Neural crest cell (in vitro differentiated cells): ENCODE measurements around the gene ZNF335. TPM values are rescaled to one million over a fixed set of nuclear protein-coding genes. Genes with fewer than 3 reads are reported as not detected.
A peak's percentile ranks its signal among the peaks of the same experiment; 100 is the strongest.

Experiments used
- DNase-seq: peaks from one replicate; pipeline ENCODE4 v3.0.0; 2021; ENCODE audit warnings: low read depth, mixed read lengths, low spot score
- H3K27ac Mint-ChIP-seq: one replicate; pipeline ENCODE4 v1.8.0; 2021; ENCODE audit warnings: mild to moderate bottlenecking, mixed read lengths; ENCODE audit not compliant: unreplicated experiment
- H3K27me3 Mint-ChIP-seq: 2 replicates; pipeline ENCODE4 v1.8.0; 2021; ENCODE audit warnings: low read depth, mild to moderate bottlenecking, mixed read lengths
- H3K36me3 Mint-ChIP-seq: 2 replicates; pipeline ENCODE4 v1.8.0; 2021; ENCODE audit warnings: low read depth, mild to moderate bottlenecking, mixed read lengths
- H3K4me1 Mint-ChIP-seq: 2 replicates; pipeline ENCODE4 v1.8.0; 2021; ENCODE audit warnings: mixed read lengths
- H3K4me3 Mint-ChIP-seq: one replicate; pipeline ENCODE4 v1.8.0; 2021; ENCODE audit warnings: mild to moderate bottlenecking, mixed read lengths
- H3K9me3 Mint-ChIP-seq: 2 replicates; pipeline ENCODE4 v1.8.0; 2021; ENCODE audit warnings: mixed read lengths
- total RNA-seq: library from RNA; stranded (reverse); gene quantifications from 2 replicates; pipeline ENCODE4 v1.2.1, GENCODE V29; 2021
- TF ChIP-seq, protein P1 (sequence below): fragments of 200-600 bp; sonication (generic); conservative IDR thresholded peaks from 2 replicates; pipeline ENCODE4 v1.5.0; 2021; ENCODE audit warnings: antibody characterized with exemption, mild to moderate bottlenecking

The ZNF335 gene
- total RNA-seq, 1 donor from 2014 or later: 24.8 TPM

DNA sequence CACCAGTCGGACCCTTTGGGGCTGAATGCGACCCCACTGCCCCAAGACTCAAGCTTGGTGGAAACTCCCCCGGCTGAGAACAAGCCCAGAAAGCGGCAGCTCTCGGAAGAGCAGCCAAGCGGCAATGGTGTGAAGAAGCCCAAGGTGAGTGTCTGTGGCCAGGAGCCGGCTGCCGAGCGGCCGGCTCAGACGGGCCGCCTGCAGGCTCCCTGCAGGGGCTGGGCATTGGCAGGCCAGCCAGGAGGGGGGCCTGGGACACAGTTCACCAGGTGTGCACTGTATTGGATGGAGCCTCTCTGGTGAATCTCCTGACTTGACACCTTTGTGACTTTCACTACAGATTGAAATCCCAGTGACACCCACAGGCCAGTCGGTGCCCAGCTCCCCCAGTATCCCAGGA, 31.5 kb downstream of the ZNF335 start:
- DNase-seq: no peak

DNA sequence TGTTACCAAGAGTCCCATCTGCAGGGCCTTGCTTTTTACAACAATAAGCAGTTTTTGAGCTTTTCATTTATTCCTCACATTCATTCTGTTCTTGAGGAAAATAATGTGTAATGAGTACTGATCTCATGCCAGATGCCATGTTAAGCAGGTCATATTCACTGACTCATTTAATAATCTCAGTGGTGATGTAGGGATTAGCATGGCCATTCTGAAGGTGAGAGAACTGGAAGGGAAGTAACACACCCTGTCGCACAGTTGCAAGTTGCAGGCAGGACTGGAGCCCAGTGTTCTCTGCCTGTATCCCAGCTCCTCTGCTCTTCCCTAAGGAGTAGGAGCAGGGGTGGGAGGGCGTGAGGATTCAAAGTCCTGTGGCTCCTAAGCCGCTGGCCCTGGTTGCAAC, 31.9 kb downstream of the ZNF335 start:
- no peaks in the 10 kb centered on the region for H3K27me3 Mint-ChIP-seq
- TF ChIP-seq, protein P1, sequence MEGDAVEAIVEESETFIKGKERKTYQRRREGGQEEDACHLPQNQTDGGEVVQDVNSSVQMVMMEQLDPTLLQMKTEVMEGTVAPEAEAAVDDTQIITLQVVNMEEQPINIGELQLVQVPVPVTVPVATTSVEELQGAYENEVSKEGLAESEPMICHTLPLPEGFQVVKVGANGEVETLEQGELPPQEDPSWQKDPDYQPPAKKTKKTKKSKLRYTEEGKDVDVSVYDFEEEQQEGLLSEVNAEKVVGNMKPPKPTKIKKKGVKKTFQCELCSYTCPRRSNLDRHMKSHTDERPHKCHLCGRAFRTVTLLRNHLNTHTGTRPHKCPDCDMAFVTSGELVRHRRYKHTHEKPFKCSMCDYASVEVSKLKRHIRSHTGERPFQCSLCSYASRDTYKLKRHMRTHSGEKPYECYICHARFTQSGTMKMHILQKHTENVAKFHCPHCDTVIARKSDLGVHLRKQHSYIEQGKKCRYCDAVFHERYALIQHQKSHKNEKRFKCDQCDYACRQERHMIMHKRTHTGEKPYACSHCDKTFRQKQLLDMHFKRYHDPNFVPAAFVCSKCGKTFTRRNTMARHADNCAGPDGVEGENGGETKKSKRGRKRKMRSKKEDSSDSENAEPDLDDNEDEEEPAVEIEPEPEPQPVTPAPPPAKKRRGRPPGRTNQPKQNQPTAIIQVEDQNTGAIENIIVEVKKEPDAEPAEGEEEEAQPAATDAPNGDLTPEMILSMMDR: no peak
- no peak for DNase-seq
- peaks cover 16% of the 10 kb centered on the region for H3K4me1 Mint-ChIP-seq
- no peaks in the 10 kb centered on the region for H3K9me3 Mint-ChIP-seq
- no peak overlapping the region for H3K27ac Mint-ChIP-seq
- H3K4me3 Mint-ChIP-seq: peak overlapping the region; percentile 52
- peaks cover 12% of the 10 kb centered on the region for H3K36me3 Mint-ChIP-seq

More for the DNA sequence above, 31.5 kb downstream of the ZNF335 start:
- no peaks in the 10 kb centered on the region for H3K9me3 Mint-ChIP-seq
- no peak overlapping the region for H3K4me3 Mint-ChIP-seq
- H3K27ac Mint-ChIP-seq: no peak overlapping the region
- H3K36me3 Mint-ChIP-seq: peaks cover 12% of the 10 kb centered on the region
- TF ChIP-seq, protein P1: no peak
- H3K4me1 Mint-ChIP-seq: peaks cover 12% of the 10 kb centered on the region
- H3K27me3 Mint-ChIP-seq: no peaks in the 10 kb centered on the region

DNA sequence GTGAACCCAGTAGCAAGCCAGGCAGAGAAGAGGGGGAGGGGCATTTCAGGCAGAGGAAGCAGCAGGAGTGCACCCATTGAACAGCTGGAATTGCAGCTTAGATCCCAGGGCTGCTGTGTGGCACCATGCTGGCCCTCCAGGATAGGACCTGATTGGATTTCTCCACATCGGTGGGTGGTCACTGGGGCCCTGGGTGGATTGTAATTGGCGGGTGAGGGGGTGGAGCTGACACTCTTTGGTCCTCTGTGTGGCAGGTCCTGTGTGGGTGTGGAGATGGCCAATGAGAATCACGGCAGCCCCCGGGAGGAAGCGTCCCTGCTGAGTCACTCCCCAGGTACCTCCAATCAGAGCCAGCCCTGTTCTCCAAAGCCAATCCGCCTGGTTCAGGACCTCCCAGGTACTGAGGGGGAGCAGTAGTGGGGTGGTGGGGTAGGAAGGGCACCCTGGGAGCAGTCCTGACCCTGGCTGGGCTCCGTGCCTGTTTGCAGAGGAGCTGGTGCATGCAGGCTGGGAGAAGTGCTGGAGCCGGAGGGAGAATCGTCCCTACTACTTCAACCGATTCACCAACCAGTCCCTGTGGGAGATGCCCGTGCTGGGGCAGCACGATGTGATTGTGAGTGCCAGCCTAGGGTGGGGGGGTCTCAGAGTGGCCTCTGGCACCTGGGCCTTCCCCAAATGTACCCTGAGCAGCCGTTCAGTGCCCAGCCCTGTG, 33.1 kb downstream of the ZNF335 start:
- Mint-ChIP-seq H3K9me3 (no peaks in the 10 kb centered on the region), H3K27ac (no peak overlapping the region), H3K4me1 (peaks cover 22% of the 10 kb centered on the region), H3K36me3 (peaks cover 8% of the 10 kb centered on the region), H3K4me3 (no peak overlapping the region), H3K27me3 (peaks cover 5% of the 10 kb centered on the region)
- DNase-seq: no peak
- TF ChIP-seq, protein P1: no peak

DNA sequence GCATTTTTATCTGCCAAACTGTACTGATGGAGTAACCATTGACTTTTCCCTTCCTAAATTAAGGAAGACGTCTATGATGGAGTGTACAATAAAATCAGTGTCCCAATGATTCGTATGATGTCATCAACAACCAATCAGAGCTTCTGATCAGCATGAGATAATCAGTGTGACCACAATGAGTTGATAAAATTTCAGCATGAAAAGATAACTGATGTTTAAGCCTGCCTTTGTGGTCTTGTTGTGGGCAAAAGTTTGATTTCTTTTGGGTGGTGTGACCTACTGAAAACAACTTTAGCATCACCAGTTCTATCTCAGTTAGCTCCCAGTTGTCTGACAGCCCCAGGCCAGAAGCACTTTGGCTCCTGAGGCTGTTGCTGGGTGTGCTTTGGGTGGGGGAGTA, 34.2 kb downstream of the ZNF335 start:
- peaks cover 31% of the 10 kb centered on the region for H3K4me1 Mint-ChIP-seq
- H3K9me3 Mint-ChIP-seq: no peaks in the 10 kb centered on the region
- DNase-seq: no peak
- TF ChIP-seq, protein P1: no peak
- H3K4me3 Mint-ChIP-seq: peak overlapping the region; percentile 57
- H3K27me3 Mint-ChIP-seq: peaks cover 7% of the 10 kb centered on the region
- no peak overlapping the region for H3K27ac Mint-ChIP-seq
- peaks cover 8% of the 10 kb centered on the region for H3K36me3 Mint-ChIP-seq

DNA sequence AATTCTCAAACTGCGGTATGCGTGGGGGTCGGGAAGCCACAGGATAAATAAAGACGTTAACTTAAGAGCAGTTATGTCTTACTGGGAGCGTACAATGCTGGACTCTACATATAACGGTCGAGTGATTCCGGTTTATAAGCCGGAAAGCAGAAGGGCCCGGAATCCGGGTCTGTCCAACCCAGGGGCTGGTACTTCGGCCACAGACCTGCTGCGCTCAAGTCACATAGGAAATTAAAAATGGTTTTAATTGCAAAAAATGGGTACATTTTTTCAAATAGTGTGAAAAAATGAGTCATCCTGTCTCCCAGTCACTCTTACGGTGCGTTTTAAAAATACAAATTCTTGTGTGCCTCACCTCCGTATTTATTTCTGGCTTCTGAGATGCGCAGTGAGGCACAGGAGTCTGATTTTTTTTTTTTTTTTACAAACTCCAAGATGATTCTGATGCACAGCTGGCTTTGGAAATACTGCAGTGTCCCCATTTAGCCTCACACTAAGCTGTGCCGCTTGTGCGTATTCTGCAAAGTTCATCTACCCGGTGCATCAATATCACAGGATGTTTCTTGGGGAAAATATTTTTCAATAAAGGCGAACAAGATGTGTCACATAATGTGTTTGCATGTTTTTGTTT, 36.5 kb downstream of the ZNF335 start:
- no peaks in the 10 kb centered on the region for H3K9me3 Mint-ChIP-seq
- peak overlapping the region; percentile 96 for H3K4me3 Mint-ChIP-seq
- H3K27ac Mint-ChIP-seq: peak overlapping the region; percentile 70
- TF ChIP-seq, protein P1: no peak
- peaks cover 31% of the 10 kb centered on the region for H3K4me1 Mint-ChIP-seq
- DNase-seq: no peak
- H3K36me3 Mint-ChIP-seq: peaks cover 8% of the 10 kb centered on the region
- peaks cover 7% of the 10 kb centered on the region for H3K27me3 Mint-ChIP-seq
